Measurements from ENCODE around the gene IRF6. TPM values are rescaled to one million over a fixed set of nuclear protein-coding genes. Genes with fewer than 3 reads are reported as not detected.

The IRF6 gene
- total and polyA plus RNA-seq, 2 of the 8 experiments (the other 6 are each of a cell fraction or from before 2014, with no cell fraction given), result 9.6 to 13.4 TPM

DNA sequence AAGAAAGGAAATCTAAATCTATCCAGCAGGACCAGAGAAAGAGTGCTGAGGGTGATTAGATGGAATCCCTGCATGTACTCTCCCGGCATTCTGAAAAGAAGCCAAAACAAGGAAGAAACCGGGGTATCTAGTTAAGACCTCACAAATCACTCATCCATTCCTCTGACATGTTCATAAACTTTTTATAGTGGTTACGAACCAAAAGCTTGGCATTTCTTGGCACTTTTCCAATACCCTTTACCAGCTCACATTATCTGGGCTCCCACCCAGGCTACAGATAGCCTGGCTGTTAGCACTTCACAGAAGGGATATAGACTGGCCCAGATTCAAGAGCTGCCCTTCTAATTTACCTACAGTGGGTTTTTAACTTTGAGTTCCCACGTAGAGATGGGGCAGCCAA lies 19.8 kb downstream of the IRF6 start (continued):
- TF ChIP-seq RAD21 (IDR thresholded peaks at IDR 0.05 in 1 of 2, conservative IDR thresholded peaks at IDR 0.05 in 1 of 2; ENCODE audit: low read depth in 2 of 2, low read length in 2 of 2) (no peak), EZH2 (IDR thresholded peaks at IDR 0.05; ENCODE audit: low read depth, low read length, severe bottlenecking) (no peak), ATF2 (IDR thresholded peaks at IDR 0.05; ENCODE audit: low read length) (no peak)

Measured in H1 (cell line).